HG03159 (cell line): ENCODE data around the gene SLC4A9.
"Not testable (repeated sequence)": the region's sequence is repeated elsewhere in the genome, so short reads cannot be mapped to it uniquely, and the experiment has no call there.

Source experiments
- ATAC-seq: cut with Tn5 transposase; IDR thresholded peaks from one replicate; pipeline ENCODE4 v1.9.1; 2021; ENCODE audit warnings: mild to moderate bottlenecking, moderate library complexity; ENCODE audit not compliant: unreplicated experiment

The SLC4A9 gene

DNA sequence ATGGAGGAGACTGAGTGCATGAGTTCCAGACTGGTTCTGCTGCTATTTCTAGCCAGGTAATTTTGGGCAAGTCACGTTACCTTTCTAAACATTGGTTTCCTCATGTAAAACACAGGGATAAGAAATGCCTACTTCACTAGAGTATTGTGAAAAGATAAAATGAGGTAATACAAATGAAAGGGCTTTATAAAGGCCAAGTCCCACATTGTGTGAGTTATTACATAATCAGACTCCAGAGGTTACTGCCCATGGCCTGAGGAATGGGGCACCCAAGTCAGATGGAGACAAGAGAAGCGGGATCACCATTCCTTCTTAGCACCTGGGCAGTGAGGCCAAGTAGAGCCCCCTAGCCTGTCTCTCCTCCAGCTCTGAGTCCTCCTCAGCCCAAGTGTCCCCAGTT lies 21.1 kb upstream of the SLC4A9 start:
- no peak for ATAC-seq

DNA sequence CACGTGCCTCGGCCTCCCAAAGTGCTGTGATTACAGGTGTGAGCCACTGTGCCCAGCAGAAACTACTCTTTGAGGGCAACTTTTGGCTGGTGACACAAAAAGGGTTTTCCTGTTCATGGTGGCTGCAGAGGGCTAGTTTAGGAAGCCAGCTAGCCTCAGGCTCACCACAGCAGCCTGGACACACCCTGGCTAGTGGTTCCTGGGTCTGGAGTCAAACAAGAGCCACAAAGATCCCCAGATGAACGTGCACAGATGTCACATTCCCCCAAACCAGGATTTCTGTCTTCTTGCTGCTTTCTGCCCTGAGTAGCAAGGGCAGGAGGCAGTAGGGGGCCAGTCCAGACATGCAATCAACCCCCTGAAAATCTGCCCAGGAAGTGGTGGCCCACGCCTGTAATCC lies 20.4 kb upstream of the SLC4A9 start:
- ATAC-seq = no peak

- no peak for ATAC-seq
Measured at GRCh38 chr5:140340605-140341121, 19.3 kb upstream of the SLC4A9 start.

- ATAC-seq = no peak
Measured at GRCh38 chr5:140341591-140341990, 18.4 kb upstream of the SLC4A9 start.

- no peak for ATAC-seq
Measured at GRCh38 chr5:140342287-140342686, 17.7 kb upstream of the SLC4A9 start.

DNA sequence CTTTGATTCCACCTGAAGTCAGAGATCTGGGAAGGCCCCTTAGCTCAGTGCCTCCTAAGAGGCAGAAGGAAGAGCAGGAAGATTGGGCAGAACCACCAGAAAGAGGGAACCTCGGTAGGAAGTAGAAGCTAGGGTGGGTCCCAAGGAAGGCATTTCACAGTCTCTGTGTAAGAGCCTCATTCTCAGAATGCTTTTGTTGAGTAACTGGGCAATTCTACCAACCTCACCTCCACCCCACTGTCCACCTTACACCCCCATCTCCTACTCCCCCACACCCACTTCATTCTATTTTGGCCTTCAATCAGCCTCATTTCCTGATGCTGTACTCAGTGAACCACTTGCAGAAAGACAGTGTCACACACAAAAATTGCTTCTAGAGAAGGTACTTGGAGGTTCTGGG lies 17.1 kb upstream of the SLC4A9 start:
- ATAC-seq = no peak

- ATAC-seq = not testable (repeated sequence)
Measured at GRCh38 chr5:140343849-140344248, 16.1 kb upstream of the SLC4A9 start.

DNA sequence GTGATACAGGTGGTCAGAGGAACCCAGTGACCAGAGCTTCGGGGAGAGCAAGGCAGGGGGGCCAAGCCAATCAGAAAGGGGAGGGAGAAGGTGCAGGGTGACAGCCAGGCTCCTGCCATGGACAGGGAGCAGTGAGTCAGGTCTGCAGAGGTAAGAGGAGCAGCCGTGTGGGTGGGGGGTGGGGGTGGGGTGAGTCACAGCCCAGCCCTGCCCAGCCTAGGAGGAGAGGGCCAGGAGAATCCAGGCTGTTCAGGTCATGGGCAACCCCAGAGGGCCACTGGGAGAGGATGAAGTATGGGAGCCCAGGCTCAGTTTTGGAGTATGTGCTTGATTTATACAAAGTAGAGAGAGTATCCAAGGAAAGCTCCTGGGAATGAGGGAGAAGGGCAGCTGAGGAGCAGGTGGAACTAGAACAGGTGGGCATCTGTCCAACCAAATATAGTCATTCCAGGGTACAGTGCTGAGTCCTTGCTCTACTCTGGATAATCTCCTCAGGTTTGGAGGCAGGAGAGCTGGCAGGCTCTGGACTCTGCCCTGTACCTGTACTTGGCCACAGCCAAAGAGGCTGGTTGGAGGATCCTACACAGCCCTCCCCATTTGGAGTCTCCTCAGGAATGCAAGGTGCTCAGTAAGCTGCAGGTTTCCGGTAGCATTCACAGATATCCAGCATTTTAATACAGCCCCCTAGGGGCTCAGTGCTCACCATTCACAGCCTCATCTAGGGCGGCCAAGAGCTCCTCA lies 15.1 kb upstream of the SLC4A9 start:
- no peak for ATAC-seq

DNA sequence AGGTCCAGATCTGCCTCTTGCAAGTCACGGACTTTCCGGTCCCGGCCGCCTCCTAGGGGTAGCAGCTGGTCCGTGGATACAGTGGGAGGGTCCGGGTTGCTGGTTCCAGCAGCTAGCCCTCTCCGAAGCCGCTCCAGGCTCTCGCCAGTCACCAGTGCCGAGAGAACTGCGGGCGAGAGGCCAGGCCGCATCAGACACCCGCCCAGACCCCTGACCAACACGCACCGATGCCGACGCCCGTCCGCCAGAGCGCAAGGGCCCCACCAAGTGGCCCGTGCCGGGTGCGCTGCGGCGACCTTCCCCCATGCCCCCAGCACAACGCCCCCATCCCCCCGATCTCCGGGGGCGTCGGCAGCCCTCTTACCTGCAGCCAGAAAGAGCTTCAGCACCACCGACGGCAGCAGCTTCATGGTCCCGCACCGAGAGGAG lies 14.1 kb upstream of the SLC4A9 start:
- peak; percentile 8 for ATAC-seq

GRCh38 chr5:140346348-140347221 lies 13.4 kb upstream of the SLC4A9 start, which contains the start of gene HBEGF:
Gene HBEGF, minus strand, starts transcription at chr5:140346603. Its CDS starts 275 bp downstream, at chr5:140346328.
- ATAC-seq = peak; percentile 82

GRCh38 chr5:140347360-140347759 lies 12.6 kb upstream of the SLC4A9 start:
- ATAC-seq = no peak

GRCh38 chr5:140348104-140348503 lies 11.9 kb upstream of the SLC4A9 start:
- no peak for ATAC-seq

- no peak for ATAC-seq
Measured at GRCh38 chr5:140349244-140349643, 10.8 kb upstream of the SLC4A9 start.

DNA sequence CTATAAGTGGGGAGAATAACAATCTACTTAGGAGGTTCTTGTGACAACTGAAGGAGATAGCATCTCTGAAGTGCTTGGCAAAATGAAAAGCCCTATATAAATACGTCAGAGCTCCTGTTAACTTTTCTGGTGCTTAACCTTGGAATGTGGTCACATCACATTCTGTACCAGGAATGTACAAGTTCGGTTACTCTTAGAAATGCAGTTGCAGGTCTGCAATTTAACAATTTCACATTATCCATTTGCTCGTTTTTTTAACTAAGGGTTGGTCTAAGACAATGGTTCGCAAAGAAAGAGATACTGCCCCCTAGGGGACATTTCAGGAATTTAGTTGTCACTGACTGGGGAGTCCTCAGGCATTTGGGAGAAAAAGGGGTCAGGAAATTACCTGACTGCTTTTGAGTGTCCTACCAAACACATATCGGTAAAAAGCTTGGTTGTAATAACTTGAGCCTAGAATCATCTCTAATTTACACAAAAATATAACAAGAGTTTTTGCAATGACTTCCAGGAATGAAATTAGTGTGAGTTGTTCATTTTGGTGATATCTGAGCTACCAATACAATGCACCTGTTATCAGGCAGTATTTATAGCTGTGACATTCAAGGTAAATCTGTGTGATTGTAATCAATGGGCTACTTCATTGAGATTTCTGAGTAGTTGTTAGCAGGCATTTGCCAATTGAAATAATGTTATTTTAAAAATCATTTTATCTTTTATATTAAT lies 8.2 kb upstream of the SLC4A9 start:
- ATAC-seq = peak; percentile 60

DNA sequence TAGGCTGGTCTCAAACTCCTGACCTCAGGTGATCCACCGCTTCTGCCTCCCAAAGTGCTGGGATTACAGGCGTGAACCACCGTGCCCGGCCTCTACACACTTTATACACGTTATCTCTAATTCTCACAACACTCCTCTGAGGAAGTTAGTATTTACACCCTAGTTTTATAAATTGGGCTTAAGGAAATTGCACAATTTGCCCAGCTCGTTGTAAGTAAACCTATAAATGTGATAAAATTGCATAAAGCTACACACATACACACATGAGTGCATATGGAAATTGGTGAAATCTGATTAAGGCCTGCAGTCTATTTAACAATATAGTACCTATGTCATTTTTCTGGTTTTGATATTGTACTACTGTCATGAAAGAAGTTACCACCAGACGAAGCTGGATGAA lies 4.4 kb upstream of the SLC4A9 start:
- no peak for ATAC-seq

GRCh38 chr5:140356853-140357725 lies 2.9 kb upstream of the SLC4A9 start:
- peak; percentile 27 for ATAC-seq

GRCh38 chr5:140357726-140358093 lies 2.3 kb upstream of the SLC4A9 start:
- ATAC-seq = peak; percentile 92

- ATAC-seq = no peak
Measured at GRCh38 chr5:140358738-140359310, 1.2 kb upstream of the SLC4A9 start.

- no peak for ATAC-seq
Measured at GRCh38 chr5:140360681-140361479, 886 bp downstream of the SLC4A9 start.
